Astrocyte (in vitro differentiated cells and primary cell): Measurements from ENCODE around the gene FN1.

Experiments used
- CTCF ChIP-seq: IDR thresholded peaks from 2 replicates; pipeline ENCODE4 v1.5.1; 2011; ENCODE audit warnings: low read depth, mild to moderate bottlenecking, inconsistent platforms, low read length, moderate library complexity; ENCODE audit not compliant: insufficient read depth
- EZH2 ChIP-seq: IDR thresholded peaks from 2 replicates; pipeline ENCODE4 v1.6.1; 2012; ENCODE audit warnings: mild to moderate bottlenecking, low read length, inconsistent platforms; ENCODE audit not compliant: insufficient read depth

- TF ChIP-seq CTCF: no peak
- TF ChIP-seq EZH2: no peak
Observed at GRCh38 chr2:215395687-215396460, 40.0 kb downstream of the FN1 start.
